Liver (tissue), 9 donors: ENCODE results near the gene PMCH. TPM values are rescaled to one million over a fixed set of nuclear protein-coding genes. Genes with fewer than 3 reads are reported as not detected.

ENCODE experiments used
- DNase-seq: peaks from one replicate; pipeline ENCODE4 v3.0.0-alpha.2; 2017; ENCODE audit warnings: low spot score
- H3K27ac ChIP-seq, 2 donors: one replicate each; pipeline ENCODE4 v1.7.0; 2013; ENCODE audit warnings: inconsistent platforms in 2 of 2, low read length in 2 of 2, control low read depth in 1 of 2, low read depth in 1 of 2, mild to moderate bottlenecking in 1 of 2
- H3K27me3 ChIP-seq, 4 donors: one replicate each; pipeline versions ENCODE4 v1.6.1 to v1.7.0; 2013; ENCODE audit warnings: low read length in 3 of 4, inconsistent platforms in 1 of 4, mild to moderate bottlenecking in 1 of 4, moderate library complexity in 1 of 4; ENCODE audit not compliant: control insufficient read depth in 4 of 4, insufficient read depth in 4 of 4
- H3K36me3 ChIP-seq, 4 donors: one replicate each; pipeline versions ENCODE4 v1.6.1 to v1.7.0; 2013; ENCODE audit warnings: low read length in 3 of 4, mild to moderate bottlenecking in 3 of 4, low read depth in 1 of 4, moderate library complexity in 1 of 4; ENCODE audit not compliant: control insufficient read depth in 4 of 4, insufficient read depth in 3 of 4
- H3K4me1 ChIP-seq, 4 donors: one replicate each; pipeline versions ENCODE4 v1.6.1 to v1.7.0; 2013; ENCODE audit warnings: low read length in 3 of 4, mild to moderate bottlenecking in 3 of 4, moderate library complexity in 1 of 4; ENCODE audit not compliant: control insufficient read depth in 4 of 4, insufficient read depth in 4 of 4
- H3K4me3 ChIP-seq, 3 donors: one replicate each; pipeline versions ENCODE4 v1.6.1 to v1.7.0; 2013; ENCODE audit warnings: low read length in 3 of 3, control low read depth in 1 of 3, low read depth in 1 of 3, mild to moderate bottlenecking in 1 of 3
- H3K9ac ChIP-seq, 2 donors: one replicate each; pipeline ENCODE4 v1.7.0; 2013; ENCODE audit warnings: low read length in 2 of 2, mild to moderate bottlenecking in 2 of 2, moderate library complexity in 2 of 2, control low read depth in 1 of 2, low read depth in 1 of 2
- H3K9me3 ChIP-seq, 4 donors: one replicate each; pipeline versions ENCODE4 v1.6.1 to v1.7.0; 2013; ENCODE audit warnings: low read length in 3 of 4; ENCODE audit not compliant: control insufficient read depth in 4 of 4
- FOXA1 ChIP-seq: IDR thresholded peaks from 2 replicates; pipeline ENCODE4 v1.6.1; 2016; ENCODE audit warnings: antibody characterized with exemption
- GABPA ChIP-seq, 2 donors: IDR thresholded peaks in 1 of 2; conservative IDR thresholded peaks in 1 of 2; 2 replicates each; pipeline ENCODE4 v1.6.1; 2016; ENCODE audit warnings: antibody characterized with exemption in 2 of 2, mild to moderate bottlenecking in 1 of 2, moderate library complexity in 1 of 2
- HNF4A ChIP-seq, 2 donors: conservative IDR thresholded peaks; 2 replicates each; pipeline ENCODE4 v1.6.1; 2016; ENCODE audit warnings: antibody characterized with exemption in 2 of 2, mild to moderate bottlenecking in 2 of 2
- HNF4G ChIP-seq: IDR thresholded peaks from 2 replicates; pipeline ENCODE4 v1.6.1; 2016; ENCODE audit warnings: antibody characterized with exemption
- JUND ChIP-seq, 2 donors: IDR thresholded peaks; 2 replicates each; pipeline ENCODE4 v1.6.1; 2016; ENCODE audit warnings: antibody characterized with exemption in 2 of 2
- NR2F2 ChIP-seq: IDR thresholded peaks from 2 replicates; pipeline ENCODE4 v1.6.1; 2016; ENCODE audit warnings: antibody characterized with exemption
- RAD21 ChIP-seq, 2 donors: IDR thresholded peaks; 2 replicates each; pipeline ENCODE4 v1.6.1; 2016; ENCODE audit warnings: antibody characterized with exemption in 2 of 2, mild to moderate bottlenecking in 2 of 2
- RXRA ChIP-seq, 2 donors: IDR thresholded peaks; 2 replicates each; pipeline ENCODE4 v1.6.1; 2017 to 2018; ENCODE audit warnings: antibody characterized with exemption in 2 of 2, mild to moderate bottlenecking in 1 of 2
- SP1 ChIP-seq: IDR thresholded peaks from 2 replicates; pipeline ENCODE4 v1.6.1; 2018; ENCODE audit warnings: antibody characterized with exemption, mild to moderate bottlenecking
- TAF1 ChIP-seq: conservative IDR thresholded peaks from 2 replicates; pipeline ENCODE4 v1.6.1; 2016; ENCODE audit warnings: antibody characterized with exemption, mild to moderate bottlenecking
- YY1 ChIP-seq: IDR thresholded peaks from 2 replicates; pipeline ENCODE4 v1.6.1; 2016; ENCODE audit warnings: antibody characterized with exemption, mild to moderate bottlenecking
- WGBS: extraction: QIAGEN DNeasy Blood & Tissue Kit; methylation state at CpG from one replicate; pipeline ENCODE4 v1.1.7; 2013; 5-methylcytosine and 5-hydroxymethylcytosine counted together
- polyA plus RNA-seq, 2 donors: library from polyadenylated mRNA; stranded (reverse) in 1 of 2; unstranded in 1 of 2; fragments of 200-250 nt in 1 of 2; fragments of >200 nt in 1 of 2; fragmentation: Nextera tagmentation in 1 of 2; extraction: Ambion mirVana in 1 of 2; gene quantifications; one replicate each; pipeline versions ENCODE4 v1.2.1 to v1.2.3, GENCODE V29; 2013 to 2015
- total RNA-seq, 2 donors: library from RNA; depleted of rRNA; stranded (reverse); fragments of >200 nt; gene quantifications; one replicate each; pipeline ENCODE4 v1.2.3, GENCODE V29; 2014
- TF ChIP-seq, protein P1 (sequence below): IDR thresholded peaks from 2 replicates; pipeline ENCODE4 v1.6.1; 2016; ENCODE audit warnings: antibody characterized with exemption
- TF ChIP-seq, protein P2 (sequence below): IDR thresholded peaks from 2 replicates; pipeline ENCODE4 v1.6.1; 2016; ENCODE audit warnings: antibody characterized with exemption
- TF ChIP-seq, protein P3 (sequence below): IDR thresholded peaks from 2 replicates; pipeline ENCODE4 v1.6.1; 2016; ENCODE audit warnings: antibody characterized with exemption, mild to moderate bottlenecking
- TF ChIP-seq, protein P4 (sequence below): fragments of 150-350 bp; IDR thresholded peaks from 2 replicates; pipeline ENCODE4 v1.5.1; 2017; ENCODE audit warnings: improper control_type of control experiment, low read depth, low read length; ENCODE audit not compliant: missing input control
- donor health status: healthy.
- donor health status: healthy.
- donor health status: healthy.
- donor health status: healthy.
- donor health status: healthy.

PMCH gene
- total and polyA plus RNA-seq, 4 donors = not detected

DNA sequence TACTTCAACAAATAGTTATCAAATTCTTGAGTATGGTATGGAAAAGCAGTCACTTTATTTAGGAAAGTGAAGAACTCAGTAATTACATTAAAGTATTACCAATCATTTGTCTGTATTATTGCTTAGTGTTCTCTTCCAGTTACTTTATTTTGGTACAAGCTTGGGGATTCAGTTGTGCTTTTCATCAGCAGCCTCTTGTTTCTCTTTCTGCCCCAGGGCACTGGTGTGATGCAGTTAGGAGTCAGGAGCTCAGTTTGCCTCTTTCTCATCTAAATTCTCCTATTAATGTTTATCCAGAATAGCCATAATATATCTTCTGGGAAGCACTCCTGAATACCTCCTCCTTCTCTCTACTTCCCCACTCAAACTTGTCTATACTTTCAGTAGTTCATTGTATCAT lies 25.7 kb downstream of the PMCH start:
- Histone ChIP-seq H3K9ac (no peak overlapping the region), H3K4me1 (no peaks in the 10 kb centered on the region), H3K36me3 (no peaks in the 10 kb centered on the region), H3K9me3 (no peaks in the 10 kb centered on the region), H3K27ac (no peak overlapping the region), H3K27me3 (no peaks in the 10 kb centered on the region), H3K4me3 (no peak overlapping the region)
- TF ChIP-seq NR2F2 (no peak), YY1 (no peak), FOXA1 (no peak), JUND (IDR thresholded peaks at IDR 0.05) (no peak), GABPA (IDR thresholded peaks at IDR 0.05 in 1 of 2, conservative IDR thresholded peaks at IDR 0.05 in 1 of 2) (no peak), RXRA (IDR thresholded peaks at IDR 0.05) (no peak)
- TF ChIP-seq, protein P1, sequence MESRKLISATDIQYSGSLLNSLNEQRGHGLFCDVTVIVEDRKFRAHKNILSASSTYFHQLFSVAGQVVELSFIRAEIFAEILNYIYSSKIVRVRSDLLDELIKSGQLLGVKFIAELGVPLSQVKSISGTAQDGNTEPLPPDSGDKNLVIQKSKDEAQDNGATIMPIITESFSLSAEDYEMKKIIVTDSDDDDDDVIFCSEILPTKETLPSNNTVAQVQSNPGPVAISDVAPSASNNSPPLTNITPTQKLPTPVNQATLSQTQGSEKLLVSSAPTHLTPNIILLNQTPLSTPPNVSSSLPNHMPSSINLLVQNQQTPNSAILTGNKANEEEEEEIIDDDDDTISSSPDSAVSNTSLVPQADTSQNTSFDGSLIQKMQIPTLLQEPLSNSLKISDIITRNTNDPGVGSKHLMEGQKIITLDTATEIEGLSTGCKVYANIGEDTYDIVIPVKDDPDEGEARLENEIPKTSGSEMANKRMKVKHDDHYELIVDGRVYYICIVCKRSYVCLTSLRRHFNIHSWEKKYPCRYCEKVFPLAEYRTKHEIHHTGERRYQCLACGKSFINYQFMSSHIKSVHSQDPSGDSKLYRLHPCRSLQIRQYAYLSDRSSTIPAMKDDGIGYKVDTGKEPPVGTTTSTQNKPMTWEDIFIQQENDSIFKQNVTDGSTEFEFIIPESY = no peak
- DNase-seq = no peak

DNA sequence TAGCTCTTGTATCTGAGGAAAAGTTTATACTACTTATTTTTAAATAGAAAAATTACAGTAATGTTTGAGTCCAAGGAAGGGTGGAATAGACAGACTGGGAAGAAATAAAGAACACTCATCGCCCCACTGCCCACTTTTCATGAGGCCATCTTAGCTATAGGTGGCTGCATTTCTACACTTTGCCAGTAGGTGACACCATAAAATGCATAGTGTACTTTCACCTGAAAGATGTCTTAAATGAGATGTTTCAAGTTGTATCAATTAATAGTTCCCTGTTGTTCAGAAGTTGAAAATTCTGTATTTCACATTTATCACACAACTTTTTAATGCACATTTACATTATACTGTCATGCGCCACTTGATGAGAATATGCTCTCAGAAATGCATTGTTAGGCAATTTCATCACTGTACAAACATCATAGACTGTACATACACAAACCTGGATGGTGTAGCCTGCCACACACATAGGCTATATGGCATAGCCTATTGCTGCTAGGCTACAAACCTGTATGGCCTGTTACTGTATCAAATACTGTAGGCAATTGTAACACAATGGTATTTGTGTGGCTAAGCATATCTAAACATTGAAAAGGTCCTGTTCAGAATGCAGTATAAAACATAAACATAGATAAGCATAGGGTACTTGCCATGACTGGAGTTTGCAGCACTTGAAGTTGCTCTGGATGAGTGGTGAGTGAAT lies 27.6 kb downstream of the PMCH start:
- no peak overlapping the region for H3K9ac ChIP-seq
- no peak overlapping the region for H3K27ac ChIP-seq
- H3K9me3 ChIP-seq = no peaks in the 10 kb centered on the region
- no peak overlapping the region for H3K4me3 ChIP-seq
- DNase-seq = no peak
- 96% methylated on average over 2 of the region's 2 CpGs for WGBS
- TF ChIP-seq HNF4G (no peak), NR2F2 (no peak), YY1 (peak; percentile 41), RXRA (IDR thresholded peaks at IDR 0.05) (no peak), RAD21 (IDR thresholded peaks at IDR 0.05) (peak; percentile 84 to 87), HNF4A (conservative IDR thresholded peaks at IDR 0.05) (peak in 1 of 2 donors; percentile 31), SP1 (no peak), TAF1 (no peak)
- TF ChIP-seq, protein P2, sequence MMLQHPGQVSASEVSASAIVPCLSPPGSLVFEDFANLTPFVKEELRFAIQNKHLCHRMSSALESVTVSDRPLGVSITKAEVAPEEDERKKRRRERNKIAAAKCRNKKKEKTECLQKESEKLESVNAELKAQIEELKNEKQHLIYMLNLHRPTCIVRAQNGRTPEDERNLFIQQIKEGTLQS = no peak
- TF ChIP-seq, protein P3, sequence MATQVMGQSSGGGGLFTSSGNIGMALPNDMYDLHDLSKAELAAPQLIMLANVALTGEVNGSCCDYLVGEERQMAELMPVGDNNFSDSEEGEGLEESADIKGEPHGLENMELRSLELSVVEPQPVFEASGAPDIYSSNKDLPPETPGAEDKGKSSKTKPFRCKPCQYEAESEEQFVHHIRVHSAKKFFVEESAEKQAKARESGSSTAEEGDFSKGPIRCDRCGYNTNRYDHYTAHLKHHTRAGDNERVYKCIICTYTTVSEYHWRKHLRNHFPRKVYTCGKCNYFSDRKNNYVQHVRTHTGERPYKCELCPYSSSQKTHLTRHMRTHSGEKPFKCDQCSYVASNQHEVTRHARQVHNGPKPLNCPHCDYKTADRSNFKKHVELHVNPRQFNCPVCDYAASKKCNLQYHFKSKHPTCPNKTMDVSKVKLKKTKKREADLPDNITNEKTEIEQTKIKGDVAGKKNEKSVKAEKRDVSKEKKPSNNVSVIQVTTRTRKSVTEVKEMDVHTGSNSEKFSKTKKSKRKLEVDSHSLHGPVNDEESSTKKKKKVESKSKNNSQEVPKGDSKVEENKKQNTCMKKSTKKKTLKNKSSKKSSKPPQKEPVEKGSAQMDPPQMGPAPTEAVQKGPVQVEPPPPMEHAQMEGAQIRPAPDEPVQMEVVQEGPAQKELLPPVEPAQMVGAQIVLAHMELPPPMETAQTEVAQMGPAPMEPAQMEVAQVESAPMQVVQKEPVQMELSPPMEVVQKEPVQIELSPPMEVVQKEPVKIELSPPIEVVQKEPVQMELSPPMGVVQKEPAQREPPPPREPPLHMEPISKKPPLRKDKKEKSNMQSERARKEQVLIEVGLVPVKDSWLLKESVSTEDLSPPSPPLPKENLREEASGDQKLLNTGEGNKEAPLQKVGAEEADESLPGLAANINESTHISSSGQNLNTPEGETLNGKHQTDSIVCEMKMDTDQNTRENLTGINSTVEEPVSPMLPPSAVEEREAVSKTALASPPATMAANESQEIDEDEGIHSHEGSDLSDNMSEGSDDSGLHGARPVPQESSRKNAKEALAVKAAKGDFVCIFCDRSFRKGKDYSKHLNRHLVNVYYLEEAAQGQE = no peak
- TF ChIP-seq, protein P4, sequence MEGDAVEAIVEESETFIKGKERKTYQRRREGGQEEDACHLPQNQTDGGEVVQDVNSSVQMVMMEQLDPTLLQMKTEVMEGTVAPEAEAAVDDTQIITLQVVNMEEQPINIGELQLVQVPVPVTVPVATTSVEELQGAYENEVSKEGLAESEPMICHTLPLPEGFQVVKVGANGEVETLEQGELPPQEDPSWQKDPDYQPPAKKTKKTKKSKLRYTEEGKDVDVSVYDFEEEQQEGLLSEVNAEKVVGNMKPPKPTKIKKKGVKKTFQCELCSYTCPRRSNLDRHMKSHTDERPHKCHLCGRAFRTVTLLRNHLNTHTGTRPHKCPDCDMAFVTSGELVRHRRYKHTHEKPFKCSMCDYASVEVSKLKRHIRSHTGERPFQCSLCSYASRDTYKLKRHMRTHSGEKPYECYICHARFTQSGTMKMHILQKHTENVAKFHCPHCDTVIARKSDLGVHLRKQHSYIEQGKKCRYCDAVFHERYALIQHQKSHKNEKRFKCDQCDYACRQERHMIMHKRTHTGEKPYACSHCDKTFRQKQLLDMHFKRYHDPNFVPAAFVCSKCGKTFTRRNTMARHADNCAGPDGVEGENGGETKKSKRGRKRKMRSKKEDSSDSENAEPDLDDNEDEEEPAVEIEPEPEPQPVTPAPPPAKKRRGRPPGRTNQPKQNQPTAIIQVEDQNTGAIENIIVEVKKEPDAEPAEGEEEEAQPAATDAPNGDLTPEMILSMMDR = peak; percentile 75
- H3K27me3 ChIP-seq = no peaks in the 10 kb centered on the region
- H3K36me3 ChIP-seq = no peaks in the 10 kb centered on the region
- H3K4me1 ChIP-seq = no peaks in the 10 kb centered on the region
